ENCODE results near the gene HPS1.

The HPS1 gene
- 23.4 to 58.1 (median 26.9) reads per million in 9 experiments for total RNA-seq

DNA sequence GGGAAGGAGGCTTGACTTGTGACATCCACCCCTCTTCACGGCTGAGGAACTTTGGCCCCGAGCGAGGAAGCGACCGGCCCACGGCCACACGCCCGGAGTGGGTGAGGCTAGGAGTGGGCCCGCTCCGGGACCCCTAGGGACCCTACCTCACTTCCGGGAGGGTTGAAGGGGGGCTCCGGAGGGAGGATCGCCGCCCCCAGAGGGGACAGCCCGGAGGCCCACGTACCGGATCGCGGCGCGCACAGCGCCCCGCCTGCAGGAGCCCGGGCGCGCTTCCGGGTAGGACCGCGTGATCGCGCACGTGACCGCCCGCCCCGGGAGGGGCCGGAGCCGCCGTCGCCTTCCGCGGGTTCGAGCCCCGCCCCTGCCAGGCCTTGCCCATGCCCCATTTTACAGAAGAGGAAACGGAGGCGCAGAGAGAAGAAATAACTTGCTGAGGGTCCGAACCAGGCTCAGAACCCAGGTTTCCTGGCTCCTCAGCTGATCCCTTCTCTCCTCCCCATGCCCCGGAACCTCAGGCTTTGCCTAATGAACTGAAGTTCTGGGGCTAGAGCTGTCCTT is at the start of gene HPS1:
HPS1 (minus strand) TSS at position 275 of the 561 bp plus-strand sequence. CDS start 3,695 bp downstream, outside the sequence.
- Mint-ChIP-seq H3K4me3 (peak within 1 kb of the TSS; percentile 94 to 96), H3K27me3 (peaks cover 1 to 6% of the 10 kb centered on the region in 2 donors), H3K9me3 (no peaks in the 10 kb centered on the region), H3K27ac (peak within 1 kb of the TSS; percentile 95 to 97), H3K4me1 (ENCODE audit: low read depth in 2 of 2) (peaks cover 40% of the 10 kb centered on the region in 2 donors), H3K36me3 (ENCODE audit: insufficient read depth) (peaks cover 42% of the 10 kb centered on the region)
- ATAC-seq (replicated peaks) (peak; percentile 95), DNase-seq (peak; percentile 70 to 77 (median 75))

DNA sequence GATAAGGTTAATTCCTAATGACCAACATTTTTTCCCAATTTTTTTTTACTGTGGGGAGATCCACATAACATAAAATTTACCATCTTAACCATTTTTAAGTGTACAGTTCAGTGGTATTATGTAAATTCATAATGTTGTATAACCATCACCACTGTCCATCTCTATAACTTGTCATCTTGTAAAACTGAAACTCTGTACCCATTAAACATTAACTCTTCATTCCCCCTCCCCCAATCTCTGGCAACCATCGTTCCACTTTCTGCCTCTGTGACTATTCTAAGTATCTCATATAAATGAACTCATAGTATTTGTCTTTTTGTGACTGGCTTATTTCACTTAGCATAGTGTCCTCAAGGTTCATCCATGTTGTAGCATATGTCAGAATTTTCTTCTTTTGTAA is 46.0 kb upstream of the HPS1 start:
- Mint-ChIP-seq H3K27me3 (peaks cover 24 to 43% of the 10 kb centered on the region in 2 donors), H3K4me1 (ENCODE audit: low read depth in 2 of 2) (no peaks in the 10 kb centered on the region), H3K9me3 (peaks cover 9 to 12% of the 10 kb centered on the region in 2 donors), H3K36me3 (ENCODE audit: insufficient read depth) (no peaks in the 10 kb centered on the region), H3K4me3 (no peak overlapping the region), H3K27ac (no peak overlapping the region)
- no peak for ATAC-seq (replicated peaks)
- no peak for DNase-seq

DNA sequence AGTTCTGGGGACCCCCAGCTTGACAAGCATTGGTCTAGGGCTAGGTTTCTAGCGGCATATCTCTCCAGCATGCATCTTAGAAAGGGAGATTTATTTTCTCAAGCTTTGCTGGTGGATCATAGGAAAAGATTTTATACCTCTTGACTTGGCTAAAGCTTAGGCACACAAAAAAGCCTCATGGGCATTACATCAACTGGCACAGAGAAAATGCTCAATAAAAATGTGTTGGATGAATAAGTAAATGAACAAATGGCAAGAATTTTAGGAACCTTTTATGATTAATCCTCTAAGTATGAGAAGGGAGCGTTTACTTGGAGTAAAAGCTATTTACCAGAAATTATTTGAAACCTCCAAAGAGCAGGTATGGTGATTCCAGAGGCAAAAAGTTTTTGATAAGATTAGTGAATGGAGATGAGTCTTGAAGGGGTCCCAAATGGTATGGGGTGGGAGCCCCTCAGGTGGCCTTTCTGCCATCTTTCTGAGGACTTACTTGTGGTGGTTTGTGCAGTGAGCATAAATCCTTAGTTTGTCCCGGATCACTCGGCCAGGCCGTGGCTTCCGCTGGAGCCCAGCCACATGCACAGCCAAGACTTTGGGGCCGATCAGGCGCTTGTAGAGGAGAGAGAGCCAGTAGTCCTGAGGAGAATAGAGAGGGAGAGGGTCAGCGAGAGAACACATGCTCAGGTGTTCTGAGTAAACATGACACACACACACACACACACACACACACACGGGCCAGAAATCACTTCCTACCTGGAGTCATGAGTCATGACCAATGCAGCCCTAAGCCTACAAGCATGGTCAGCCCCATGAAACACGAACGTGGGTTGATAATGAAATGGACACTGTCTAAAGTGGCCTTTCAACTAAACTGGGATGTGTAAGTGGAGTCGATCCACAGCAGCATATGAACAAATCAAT is 43.1 kb upstream of the HPS1 start:
- Mint-ChIP-seq H3K4me1 (ENCODE audit: low read depth in 2 of 2) (no peaks in the 10 kb centered on the region), H3K9me3 (peaks cover 0 to 2% of the 10 kb centered on the region in 2 donors), H3K27ac (no peak overlapping the region), H3K36me3 (ENCODE audit: insufficient read depth) (no peaks in the 10 kb centered on the region), H3K27me3 (peaks cover 26 to 36% of the 10 kb centered on the region in 2 donors), H3K4me3 (no peak overlapping the region)
- ATAC-seq (replicated peaks) (no peak), DNase-seq (no peak)

GRCh38 chr10:98488669-98489430 is 42.1 kb upstream of the HPS1 start:
- H3K4me1 Mint-ChIP-seq (ENCODE audit: low read depth in 2 of 2) = no peaks in the 10 kb centered on the region
- H3K27me3 Mint-ChIP-seq = peaks cover 26 to 30% of the 10 kb centered on the region in 2 donors
- no peaks in the 10 kb centered on the region for H3K36me3 Mint-ChIP-seq (ENCODE audit: insufficient read depth)
- no peak for DNase-seq
- no peak overlapping the region for H3K4me3 Mint-ChIP-seq
- ATAC-seq (replicated peaks) = no peak
- no peaks in the 10 kb centered on the region for H3K9me3 Mint-ChIP-seq
- no peak overlapping the region for H3K27ac Mint-ChIP-seq

DNA sequence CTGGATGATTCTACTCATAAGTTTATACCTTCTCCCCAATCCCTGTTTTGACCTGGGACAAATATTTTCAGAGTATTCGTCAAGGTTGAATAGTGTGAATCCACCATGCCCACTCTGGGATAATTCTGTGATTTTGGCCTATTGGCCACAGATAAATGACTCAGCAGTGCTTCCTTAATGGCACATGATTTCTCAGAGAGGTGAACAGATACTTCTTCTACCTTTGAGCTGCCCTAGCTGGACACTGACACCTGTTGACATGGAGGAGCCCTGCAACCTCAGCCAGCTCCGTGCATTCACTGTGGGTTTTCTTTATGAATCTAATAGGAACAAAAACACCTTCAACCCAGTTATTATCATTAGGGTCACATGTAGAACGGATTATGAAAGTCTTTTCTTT is 40.9 kb upstream of the HPS1 start:
- Mint-ChIP-seq H3K9me3 (no peaks in the 10 kb centered on the region), H3K36me3 (ENCODE audit: insufficient read depth) (no peaks in the 10 kb centered on the region), H3K27ac (no peak overlapping the region), H3K4me3 (no peak overlapping the region), H3K4me1 (ENCODE audit: low read depth in 2 of 2) (peaks cover under 1% of the 10 kb centered on the region in 2 donors), H3K27me3 (peaks cover 20 to 26% of the 10 kb centered on the region in 2 donors)
- DNase-seq = no peak
- ATAC-seq (replicated peaks) = no peak

- H3K27ac Mint-ChIP-seq = no peak overlapping the region
Observed at GRCh38 chr10:98486421-98486820, 39.7 kb upstream of the HPS1 start.

DNA sequence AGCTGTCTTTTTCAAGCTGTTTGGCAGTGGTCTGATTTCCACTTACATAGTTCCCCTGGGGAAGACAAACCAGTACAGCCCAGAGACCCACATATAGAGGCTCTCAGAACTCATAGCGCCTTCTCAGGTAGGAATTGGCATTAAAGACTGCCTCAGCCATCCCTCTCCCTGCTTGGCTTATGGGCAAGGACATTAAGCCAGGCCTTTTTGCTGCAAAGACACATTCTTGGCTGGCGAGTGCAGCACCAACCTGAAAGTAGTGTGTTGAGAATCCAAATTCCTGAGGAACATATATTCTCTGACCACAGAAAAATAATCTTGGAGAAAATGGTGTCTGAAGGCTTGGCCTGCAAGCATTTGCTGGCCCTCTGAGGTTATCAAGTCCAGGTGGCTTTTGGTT is 39.2 kb upstream of the HPS1 start:
- no peak for DNase-seq
- no peak for ATAC-seq (replicated peaks)
- H3K27me3 Mint-ChIP-seq = peaks cover 18 to 26% of the 10 kb centered on the region in 2 donors

More at GRCh38 chr10:98486421-98486820, 39.7 kb upstream of the HPS1 start:
- Mint-ChIP-seq H3K9me3 (no peaks in the 10 kb centered on the region), H3K4me3 (no peak overlapping the region), H3K27me3 (peaks cover 18 to 26% of the 10 kb centered on the region in 2 donors), H3K36me3 (ENCODE audit: insufficient read depth) (no peaks in the 10 kb centered on the region), H3K4me1 (ENCODE audit: low read depth in 2 of 2) (peaks cover 4 to 10% of the 10 kb centered on the region in 2 donors)
- ATAC-seq (replicated peaks) (no peak), DNase-seq (no peak)

DNA sequence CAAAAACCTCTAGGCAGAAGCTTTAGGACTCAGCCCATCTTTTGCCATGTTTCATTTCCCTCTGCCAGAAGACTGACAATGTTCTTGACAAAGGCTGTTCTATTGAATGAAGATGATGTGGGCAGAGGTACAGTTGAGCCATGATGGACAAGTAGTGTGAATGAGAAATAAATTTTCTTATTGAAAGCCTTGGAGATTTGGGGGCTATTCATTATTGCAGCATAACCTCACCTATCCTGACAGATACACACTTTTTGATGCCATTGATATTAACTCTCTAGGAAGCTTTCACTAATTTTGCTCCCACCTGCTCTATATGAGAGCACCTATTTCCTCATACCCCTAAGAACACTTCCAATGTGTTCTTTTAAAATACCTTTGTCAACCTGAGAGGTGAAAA is 36.9 kb upstream of the HPS1 start:
- ATAC-seq (replicated peaks) (no peak), DNase-seq (no peak)
- Mint-ChIP-seq H3K27ac (no peak overlapping the region), H3K4me3 (no peak overlapping the region), H3K27me3 (peaks cover 10 to 18% of the 10 kb centered on the region in 2 donors), H3K36me3 (ENCODE audit: insufficient read depth) (no peaks in the 10 kb centered on the region), H3K4me1 (ENCODE audit: low read depth in 2 of 2) (peaks cover 10% of the 10 kb centered on the region in 2 donors), H3K9me3 (no peaks in the 10 kb centered on the region)

More for the DNA sequence above, 39.2 kb upstream of the HPS1 start:
- H3K9me3 Mint-ChIP-seq = no peaks in the 10 kb centered on the region
- no peak overlapping the region for H3K27ac Mint-ChIP-seq
- H3K4me1 Mint-ChIP-seq (ENCODE audit: low read depth in 2 of 2) = peaks cover 4 to 10% of the 10 kb centered on the region in 2 donors
- no peaks in the 10 kb centered on the region for H3K36me3 Mint-ChIP-seq (ENCODE audit: insufficient read depth)
- H3K4me3 Mint-ChIP-seq = no peak overlapping the region

GRCh38 chr10:98482096-98482495 is 35.4 kb upstream of the HPS1 start:
- Mint-ChIP-seq H3K27ac (peak overlapping the region in 1 of 2 donors; percentile 25), H3K27me3 (peaks cover 9 to 10% of the 10 kb centered on the region in 2 donors), H3K4me1 (ENCODE audit: low read depth in 2 of 2) (peaks cover 10 to 11% of the 10 kb centered on the region in 2 donors), H3K4me3 (no peak overlapping the region), H3K9me3 (no peaks in the 10 kb centered on the region), H3K36me3 (ENCODE audit: insufficient read depth) (no peaks in the 10 kb centered on the region)
- DNase-seq = no peak
- no peak for ATAC-seq (replicated peaks)

DNA sequence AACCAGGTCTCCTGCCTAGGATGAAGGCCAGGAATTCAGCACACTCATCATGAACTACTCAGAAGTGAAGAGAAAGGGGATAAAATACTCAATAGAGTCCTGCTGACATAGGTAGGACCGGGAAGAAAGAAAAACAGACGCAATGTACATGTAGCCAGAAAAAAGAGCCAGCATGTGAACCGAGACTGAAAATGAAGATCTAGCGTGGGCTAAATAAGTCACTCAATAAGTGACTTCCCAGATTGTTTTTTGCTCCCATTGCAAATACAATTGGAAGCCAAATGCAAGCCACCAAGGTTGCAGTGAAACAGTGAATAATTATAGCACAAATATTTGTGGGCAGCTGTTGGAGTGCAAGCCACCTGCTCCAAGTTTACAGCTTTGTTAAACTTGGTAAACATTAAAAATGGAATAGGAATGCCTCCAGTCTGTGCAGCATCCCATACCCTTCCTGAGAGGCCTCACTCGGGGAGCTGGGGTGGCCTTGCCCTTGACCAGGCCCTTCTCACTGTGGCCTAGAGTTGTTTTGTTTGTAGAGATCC is 34.7 kb upstream of the HPS1 start:
- Mint-ChIP-seq H3K36me3 (ENCODE audit: insufficient read depth) (no peaks in the 10 kb centered on the region), H3K4me1 (ENCODE audit: low read depth in 2 of 2) (peaks cover 10 to 11% of the 10 kb centered on the region in 2 donors), H3K27ac (peak overlapping the region in 1 of 2 donors; percentile 25), H3K9me3 (no peaks in the 10 kb centered on the region), H3K27me3 (peaks cover 3 to 5% of the 10 kb centered on the region in 2 donors), H3K4me3 (no peak overlapping the region)
- ATAC-seq (replicated peaks) = no peak
- no peak for DNase-seq

DNA sequence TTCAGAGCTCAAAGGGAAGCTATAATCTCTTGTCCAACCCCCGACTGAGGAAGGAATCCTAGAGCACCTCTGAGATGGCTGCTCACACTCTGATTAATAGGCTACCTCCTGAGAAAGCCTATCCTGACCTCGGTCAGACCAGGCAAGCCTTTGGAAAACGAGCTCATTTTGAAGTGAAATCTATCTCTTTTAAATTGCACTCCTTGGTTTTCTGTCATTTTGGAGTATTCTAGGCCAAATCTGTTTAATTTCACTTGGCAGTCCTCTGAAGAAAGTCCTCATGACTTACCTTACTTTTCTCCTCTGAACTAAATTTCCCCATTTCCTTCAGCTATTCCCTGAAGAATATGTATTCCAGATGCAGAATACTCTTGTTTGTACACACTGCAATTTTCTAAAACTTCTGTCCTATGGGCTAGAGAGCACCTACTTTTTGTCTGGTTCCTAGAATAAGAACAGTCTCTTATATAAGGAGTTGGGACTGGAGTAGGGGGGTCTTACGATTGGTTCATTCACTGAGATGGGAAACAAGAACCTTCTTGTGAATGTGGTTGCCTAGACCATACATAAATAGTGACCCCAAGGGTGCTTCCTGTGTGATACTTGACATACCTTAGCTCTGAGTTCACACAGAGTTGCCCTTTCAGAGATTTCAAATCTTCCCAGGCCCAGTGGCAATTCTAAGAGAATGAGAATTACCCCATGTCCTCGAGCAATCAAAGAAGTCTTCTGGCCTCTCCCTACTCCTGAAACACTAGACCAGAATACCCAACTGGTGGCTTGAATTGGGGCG is 31.9 kb upstream of the HPS1 start:
- DNase-seq = no peak
- Mint-ChIP-seq H3K27ac (peak overlapping the region in 1 of 2 donors; percentile 54), H3K4me1 (ENCODE audit: low read depth in 2 of 2) (peaks cover 10 to 11% of the 10 kb centered on the region in 2 donors), H3K36me3 (ENCODE audit: insufficient read depth) (no peaks in the 10 kb centered on the region), H3K4me3 (no peak overlapping the region), H3K27me3 (no peaks in the 10 kb centered on the region), H3K9me3 (no peaks in the 10 kb centered on the region)
- ATAC-seq (replicated peaks) = no peak

DNA sequence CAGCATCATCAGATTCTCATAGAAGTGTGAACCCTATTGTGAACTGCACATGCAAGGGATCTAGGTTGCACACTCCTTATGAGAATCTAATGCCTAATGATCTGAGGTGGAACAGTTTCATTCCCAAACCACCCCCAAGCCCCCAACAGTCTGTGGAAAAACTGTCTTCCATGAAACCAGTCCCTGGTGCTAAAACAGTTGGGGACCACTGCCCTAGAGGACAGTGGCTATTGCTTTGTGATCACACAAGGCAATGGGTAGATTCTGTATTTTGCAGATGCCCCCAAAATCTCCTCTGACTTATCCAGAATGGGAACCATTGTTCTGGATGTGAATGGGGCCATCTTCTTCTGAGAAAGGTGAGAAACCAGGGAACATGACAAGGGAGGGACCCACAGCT is 31.1 kb upstream of the HPS1 start:
- H3K4me1 Mint-ChIP-seq (ENCODE audit: low read depth in 2 of 2) = peaks cover 10 to 11% of the 10 kb centered on the region in 2 donors
- no peak for ATAC-seq (replicated peaks)
- H3K36me3 Mint-ChIP-seq (ENCODE audit: insufficient read depth) = no peaks in the 10 kb centered on the region

More for the DNA sequence above, 31.1 kb upstream of the HPS1 start:
- DNase-seq = no peak
- H3K27ac Mint-ChIP-seq = no peak overlapping the region
- no peaks in the 10 kb centered on the region for H3K9me3 Mint-ChIP-seq
- H3K4me3 Mint-ChIP-seq = no peak overlapping the region
- no peaks in the 10 kb centered on the region for H3K27me3 Mint-ChIP-seq

Measured in effector memory CD8-positive, alpha-beta T cell (primary cell).